HG03439 (cell line): ENCODE results near the gene SLCO4A1.
A peak's percentile ranks its signal among the peaks of the same experiment; 100 is the strongest.
"Not testable (repeated sequence)": the region's sequence is repeated elsewhere in the genome, so short reads cannot be mapped to it uniquely, and the experiment has no call there.

Experiments
- ATAC-seq: cut with Tn5 transposase; IDR thresholded peaks from one replicate; pipeline ENCODE4 v1.9.1; 2021; ENCODE audit warnings: mild to moderate bottlenecking, moderate library complexity; ENCODE audit not compliant: unreplicated experiment

The SLCO4A1 gene

GRCh38 chr20:62622178-62622876, 20.0 kb upstream of the SLCO4A1 start:
- ATAC-seq = no peak

GRCh38 chr20:62622877-62623487, 19.3 kb upstream of the SLCO4A1 start:
- no peak for ATAC-seq

- peak; percentile 83 for ATAC-seq
Measured at GRCh38 chr20:62623488-62624324, 18.6 kb upstream of the SLCO4A1 start.

- ATAC-seq = peak; percentile 40
Measured at GRCh38 chr20:62624325-62624690, 18.0 kb upstream of the SLCO4A1 start.

- ATAC-seq = no peak
Measured at GRCh38 chr20:62624719-62625453, 17.4 kb upstream of the SLCO4A1 start.

- ATAC-seq = no peak
Measured at GRCh38 chr20:62625516-62625915, 16.8 kb upstream of the SLCO4A1 start.

- ATAC-seq = no peak
Measured at GRCh38 chr20:62625921-62626547, 16.3 kb upstream of the SLCO4A1 start.

GRCh38 chr20:62627425-62627824, 14.9 kb upstream of the SLCO4A1 start:
- ATAC-seq = not testable (repeated sequence)

- no peak for ATAC-seq
Measured at GRCh38 chr20:62627901-62628612, 14.2 kb upstream of the SLCO4A1 start.

- ATAC-seq = no peak
Measured at GRCh38 chr20:62628691-62629090, 13.6 kb upstream of the SLCO4A1 start.

GRCh38 chr20:62629864-62630470, 12.3 kb upstream of the SLCO4A1 start:
- no peak for ATAC-seq

- ATAC-seq = no peak
Measured at GRCh38 chr20:62631336-62632308, 10.7 kb upstream of the SLCO4A1 start.

- no peak for ATAC-seq
Measured at GRCh38 chr20:62632575-62633090, 9.7 kb upstream of the SLCO4A1 start.

- ATAC-seq = no peak
Measured at GRCh38 chr20:62633598-62634329, 8.5 kb upstream of the SLCO4A1 start.

GRCh38 chr20:62634330-62634967, 7.9 kb upstream of the SLCO4A1 start:
- no peak for ATAC-seq

GRCh38 chr20:62635232-62635631, 7.1 kb upstream of the SLCO4A1 start:
- no peak for ATAC-seq

- ATAC-seq = no peak
Measured at GRCh38 chr20:62635852-62636251, 6.5 kb upstream of the SLCO4A1 start.
